H9 (cell line): ENCODE results near the gene CSF1. TPM values are rescaled to one million over a fixed set of nuclear protein-coding genes. Genes with fewer than 3 reads are reported as not detected.

Experiments
- DNase-seq: peaks from one replicate; pipeline ENCODE4 v3.0.0-alpha.2; 2017
- H2AFZ ChIP-seq: one replicate; pipeline ENCODE4 v1.6.1; 2013; ENCODE audit warnings: mild to moderate bottlenecking, low read length, control low read depth, moderate library complexity
- H2AK5ac ChIP-seq: 2 replicates; pipeline ENCODE4 v1.6.1; 2013; ENCODE audit warnings: low read length, control low read depth, mixed read lengths; ENCODE audit not compliant: insufficient read length
- H2BK120ac ChIP-seq: one replicate; pipeline ENCODE4 v1.6.1; 2013; ENCODE audit warnings: low read depth, mild to moderate bottlenecking, low read length, control low read depth, inconsistent platforms; ENCODE audit not compliant: poor library complexity, severe bottlenecking
- H2BK12ac ChIP-seq: 2 replicates; pipeline ENCODE4 v1.6.1; 2013; ENCODE audit warnings: low read length, control low read depth, mixed read lengths, low read depth; ENCODE audit not compliant: insufficient read length
- H2BK15ac ChIP-seq: 2 replicates; pipeline ENCODE4 v1.6.1; 2013; ENCODE audit warnings: low read depth, low read length, control low read depth
- H2BK20ac ChIP-seq: one replicate; pipeline ENCODE4 v1.6.1; 2013; ENCODE audit warnings: low read depth, mild to moderate bottlenecking, low read length, control low read depth, inconsistent platforms; ENCODE audit not compliant: poor library complexity, severe bottlenecking
- H2BK5ac ChIP-seq: 2 replicates; pipeline ENCODE4 v1.6.1; 2013; ENCODE audit warnings: low read length, control low read depth, mixed read lengths; ENCODE audit not compliant: insufficient read length
- H3K14ac ChIP-seq: 2 replicates; pipeline ENCODE4 v1.6.1; 2013; ENCODE audit warnings: low read length, control low read depth; ENCODE audit not compliant: insufficient read depth
- H3K18ac ChIP-seq: 2 replicates; pipeline ENCODE4 v1.6.1; 2013; ENCODE audit warnings: low read depth, mild to moderate bottlenecking, mixed read lengths, low read length, control low read depth; ENCODE audit not compliant: insufficient read length
- H3K23ac ChIP-seq: 2 replicates; pipeline ENCODE4 v1.6.1; 2013; ENCODE audit warnings: low read length, control low read depth, mixed read lengths, low read depth; ENCODE audit not compliant: insufficient read length
- H3K23me2 ChIP-seq: 2 replicates; pipeline ENCODE4 v1.6.1; 2013; ENCODE audit warnings: low read depth, mild to moderate bottlenecking, mixed read lengths, low read length, control low read depth; ENCODE audit not compliant: insufficient read length, poor library complexity, severe bottlenecking
- H3K27ac ChIP-seq: 2 replicates; pipeline ENCODE4 v1.5.1; 2013; ENCODE audit warnings: low read length, control low read depth, mixed read lengths, low read depth; ENCODE audit not compliant: insufficient read length
- H3K27me3 ChIP-seq: 2 replicates; pipeline ENCODE4 v1.6.1; 2013; ENCODE audit warnings: low read length, control low read depth, inconsistent platforms; ENCODE audit not compliant: insufficient read depth
- H3K4ac ChIP-seq: 2 replicates; pipeline ENCODE4 v1.6.1; 2013; ENCODE audit warnings: low read depth, mild to moderate bottlenecking, control low read depth, inconsistent platforms, low read length, moderate library complexity
- H3K4me1 ChIP-seq: 2 replicates; pipeline ENCODE4 v1.6.1; 2013; ENCODE audit warnings: low read length, control low read depth, inconsistent platforms; ENCODE audit not compliant: insufficient read depth
- H3K4me2 ChIP-seq: 2 replicates; pipeline ENCODE4 v1.6.1; 2013; ENCODE audit warnings: low read length, control low read depth, mixed read lengths; ENCODE audit not compliant: insufficient read length, insufficient read depth
- H3K56ac ChIP-seq: 2 replicates; pipeline ENCODE4 v1.6.1; 2013; ENCODE audit warnings: low read depth, mild to moderate bottlenecking, mixed read lengths, low read length, control low read depth; ENCODE audit not compliant: insufficient read length
- H3K79me1 ChIP-seq: 2 replicates; pipeline ENCODE4 v1.6.1; 2013; ENCODE audit warnings: low read depth, mild to moderate bottlenecking, moderate library complexity, low read length, control low read depth, inconsistent platforms; ENCODE audit not compliant: insufficient read depth, poor library complexity, severe bottlenecking
- H3K79me2 ChIP-seq: 2 replicates; pipeline ENCODE4 v1.6.1; 2013; ENCODE audit warnings: low read length, control low read depth, inconsistent platforms; ENCODE audit not compliant: insufficient read depth
- H3K9ac ChIP-seq: 2 replicates; pipeline ENCODE4 v1.6.1; 2013; ENCODE audit warnings: low read length, control low read depth, mixed read lengths; ENCODE audit not compliant: insufficient read length; ENCODE audit errors: extremely low read depth
- H3K9me3 ChIP-seq: one replicate; pipeline ENCODE4 v1.6.1; 2013; ENCODE audit warnings: low read depth, low read length, inconsistent platforms; ENCODE audit not compliant: control insufficient read depth
- H3T11ph ChIP-seq: one replicate; pipeline ENCODE4 v1.6.1; 2013; ENCODE audit warnings: mild to moderate bottlenecking, low read length, control low read depth, inconsistent platforms
- H4K20me1 ChIP-seq: one replicate; pipeline ENCODE4 v1.6.1; 2013; ENCODE audit not compliant: control insufficient read depth, insufficient read length, insufficient read depth
- H4K5ac ChIP-seq: 2 replicates; pipeline ENCODE4 v1.6.1; 2013; ENCODE audit warnings: low read depth, mild to moderate bottlenecking, mixed read lengths, low read length, control low read depth; ENCODE audit not compliant: insufficient read length
- H4K8ac ChIP-seq: replicated peaks from 2 replicates; pipeline ENCODE4 v1.6.1; 2013; ENCODE audit warnings: low read length, control low read depth, mixed read lengths, low read depth; ENCODE audit not compliant: insufficient read length
- H4K91ac ChIP-seq: 2 replicates; pipeline ENCODE4 v1.6.1; 2013; ENCODE audit warnings: low read depth, mild to moderate bottlenecking, moderate library complexity, mixed read lengths, low read length, control low read depth; ENCODE audit not compliant: insufficient read length
- H3K27ac Mint-ChIP-seq, 3 experiments: 2 replicates in 2 of 3; 3 replicates in 1 of 3; pipeline ENCODE4 v1.8.0; 2020 to 2021; ENCODE audit warnings: mixed read lengths in 3 of 3, mild to moderate bottlenecking in 1 of 3, moderate library complexity in 1 of 3
- H3K27me3 Mint-ChIP-seq: 2 replicates; pipeline ENCODE4 v1.8.0; 2021; ENCODE audit warnings: low read depth, mild to moderate bottlenecking, moderate library complexity, mixed read lengths
- H3K36me3 Mint-ChIP-seq, 3 experiments: 2 replicates in 2 of 3; 3 replicates in 1 of 3; pipeline ENCODE4 v1.8.0; 2020 to 2021; ENCODE audit warnings: low read depth in 3 of 3, mixed read lengths in 3 of 3; ENCODE audit not compliant: insufficient read depth in 1 of 3
- H3K4me1 Mint-ChIP-seq, 2 experiments: 2 replicates each; pipeline ENCODE4 v1.8.0; 2020; ENCODE audit warnings: mixed read lengths in 2 of 2
- H3K4me3 Mint-ChIP-seq, 2 experiments: 2 replicates in 1 of 2; 3 replicates in 1 of 2; pipeline ENCODE4 v1.8.0; 2020 to 2021; ENCODE audit warnings: mild to moderate bottlenecking in 2 of 2, mixed read lengths in 2 of 2, moderate library complexity in 1 of 2
- H3K9me3 Mint-ChIP-seq, 2 experiments: 2 replicates in 1 of 2; 3 replicates in 1 of 2; pipeline ENCODE4 v1.8.0; 2020; ENCODE audit warnings: mild to moderate bottlenecking in 2 of 2, mixed read lengths in 2 of 2, moderate library complexity in 1 of 2
- WGBS: extraction: QIAGEN DNeasy Blood & Tissue Kit; methylation state at CpG from one replicate; pipeline ENCODE4 v1.1.7; 2013; ENCODE audit warnings: missing lambda C conversion rate, low lambda C conversion rate, mixed read lengths; ENCODE audit not compliant: insufficient read length; ENCODE audit errors: extremely low coverage; 5-methylcytosine and 5-hydroxymethylcytosine counted together
- total RNA-seq: library from RNA; stranded (reverse); gene quantifications from 2 replicates; pipeline ENCODE4 v1.2.1, GENCODE V29; 2021
- TF ChIP-seq, protein P1 (sequence below): fragments of 200-600 bp; sonication (generic); conservative IDR thresholded peaks from 3 replicates; pipeline ENCODE4 v1.8.0; 2021; ENCODE audit warnings: antibody characterized with exemption, mild to moderate bottlenecking

Gene CSF1
- total RNA-seq, 1 experiment from 2014 or later: 2.3 TPM

GRCh38 chr1:109928591-109929111, 18.0 kb downstream of the CSF1 start:
- no peak overlapping the region for H3K14ac ChIP-seq
- H3K23me2 ChIP-seq: peaks cover 4% of the 10 kb centered on the region
- no peak overlapping the region for H3T11ph ChIP-seq
- no peak overlapping the region for H2AFZ ChIP-seq
- no peaks in the 10 kb centered on the region for H3K27me3 ChIP-seq
- TF ChIP-seq, protein P1, sequence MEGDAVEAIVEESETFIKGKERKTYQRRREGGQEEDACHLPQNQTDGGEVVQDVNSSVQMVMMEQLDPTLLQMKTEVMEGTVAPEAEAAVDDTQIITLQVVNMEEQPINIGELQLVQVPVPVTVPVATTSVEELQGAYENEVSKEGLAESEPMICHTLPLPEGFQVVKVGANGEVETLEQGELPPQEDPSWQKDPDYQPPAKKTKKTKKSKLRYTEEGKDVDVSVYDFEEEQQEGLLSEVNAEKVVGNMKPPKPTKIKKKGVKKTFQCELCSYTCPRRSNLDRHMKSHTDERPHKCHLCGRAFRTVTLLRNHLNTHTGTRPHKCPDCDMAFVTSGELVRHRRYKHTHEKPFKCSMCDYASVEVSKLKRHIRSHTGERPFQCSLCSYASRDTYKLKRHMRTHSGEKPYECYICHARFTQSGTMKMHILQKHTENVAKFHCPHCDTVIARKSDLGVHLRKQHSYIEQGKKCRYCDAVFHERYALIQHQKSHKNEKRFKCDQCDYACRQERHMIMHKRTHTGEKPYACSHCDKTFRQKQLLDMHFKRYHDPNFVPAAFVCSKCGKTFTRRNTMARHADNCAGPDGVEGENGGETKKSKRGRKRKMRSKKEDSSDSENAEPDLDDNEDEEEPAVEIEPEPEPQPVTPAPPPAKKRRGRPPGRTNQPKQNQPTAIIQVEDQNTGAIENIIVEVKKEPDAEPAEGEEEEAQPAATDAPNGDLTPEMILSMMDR: no peak
- H2BK12ac ChIP-seq: no peak overlapping the region
- H3K4me2 ChIP-seq: no peak overlapping the region
- H3K23ac ChIP-seq: no peak overlapping the region
- no peak overlapping the region for H3K18ac ChIP-seq
- no peaks in the 10 kb centered on the region for H4K20me1 ChIP-seq
- H3K56ac ChIP-seq: no peak overlapping the region
- H2BK5ac ChIP-seq: no peak overlapping the region
- WGBS: no CpG with 5 or more reads among the region's 8 CpGs
- H2BK20ac ChIP-seq: no peak overlapping the region
- no peaks in the 10 kb centered on the region for H3K9me3 ChIP-seq
- H3K27ac Mint-ChIP-seq: peak overlapping the region in 1 of 3 experiments; percentile 73; a peak in 2 of 7 replicates
- H2BK15ac ChIP-seq: no peak overlapping the region
- DNase-seq: no peak
- no peak overlapping the region for H4K5ac ChIP-seq
- no peak overlapping the region for H2AK5ac ChIP-seq
- H4K8ac ChIP-seq: no peak overlapping the region
- H3K27ac ChIP-seq: no peak overlapping the region
- no peaks in the 10 kb centered on the region for H3K9me3 Mint-ChIP-seq
- no peak overlapping the region for H3K4me3 Mint-ChIP-seq
- H2BK120ac ChIP-seq: no peak overlapping the region
- no peak overlapping the region for H3K4ac ChIP-seq
- no peaks in the 10 kb centered on the region for H3K79me1 ChIP-seq
- no peaks in the 10 kb centered on the region; the same call in 1 of the 2 replicates for H3K4me1 ChIP-seq
- peaks cover 3% of the 10 kb centered on the region for H3K27me3 Mint-ChIP-seq
- H3K4me1 Mint-ChIP-seq: peaks cover 22 to 37% of the 10 kb centered on the region in 2 experiments
- H3K79me2 ChIP-seq: no peaks in the 10 kb centered on the region
- no peak overlapping the region for H4K91ac ChIP-seq
- peaks cover 7 to 25% (median 25%) of the 10 kb centered on the region in 3 experiments; a peak in 6 of 7 replicates for H3K36me3 Mint-ChIP-seq
- no peak overlapping the region for H3K9ac ChIP-seq
